NCI-H1048 (cell line): ENCODE results near the gene SEC14L1.
"Not testable (repeated sequence)": the region's sequence is repeated elsewhere in the genome, so short reads cannot be mapped to it uniquely, and the experiment has no call there.

Experiments used
- DNase-seq: peaks from one replicate; lab custom pipeline; 2025; lab: John Stamatoyannopoulos, UW

SEC14L1 gene

GRCh38 chr17:77140878-77141767, at the start of gene SEC14L1:
Gene SEC14L1 (plus strand): TSS chr17:77140969. CDS start chr17:77143597, 2,628 bp downstream.
- DNase-seq: no peak

GRCh38 chr17:77092025-77092424, 48.7 kb upstream of the SEC14L1 start:
- DNase-seq: no peak

- no peak for DNase-seq
Observed at GRCh38 chr17:77095461-77095860, 45.3 kb upstream of the SEC14L1 start.

- no peak for DNase-seq
Observed at GRCh38 chr17:77096570-77097214, 44.1 kb upstream of the SEC14L1 start.

GRCh38 chr17:77097631-77098180, 43.1 kb upstream of the SEC14L1 start:
- no peak for DNase-seq

- DNase-seq: no peak
Observed at GRCh38 chr17:77098884-77099545, 41.8 kb upstream of the SEC14L1 start.

- no peak for DNase-seq
Observed at GRCh38 chr17:77099997-77100396, 40.8 kb upstream of the SEC14L1 start.

GRCh38 chr17:77101521-77102410, 39.0 kb upstream of the SEC14L1 start:
- DNase-seq: no peak

GRCh38 chr17:77102411-77103134, 38.2 kb upstream of the SEC14L1 start:
- not testable (repeated sequence) for DNase-seq

- DNase-seq: no peak
Observed at GRCh38 chr17:77105706-77106105, 35.1 kb upstream of the SEC14L1 start.

GRCh38 chr17:77106874-77107358, 33.9 kb upstream of the SEC14L1 start:
- DNase-seq: no peak

- DNase-seq: no peak
Observed at GRCh38 chr17:77107506-77108433, 33.0 kb upstream of the SEC14L1 start.

- DNase-seq: no peak
Observed at GRCh38 chr17:77109159-77109759, 31.5 kb upstream of the SEC14L1 start.

- no peak for DNase-seq
Observed at GRCh38 chr17:77109764-77110359, 30.9 kb upstream of the SEC14L1 start.

GRCh38 chr17:77111165-77111933, 29.4 kb upstream of the SEC14L1 start:
- DNase-seq: not testable (repeated sequence)

GRCh38 chr17:77111934-77112296, 28.9 kb upstream of the SEC14L1 start:
- no peak for DNase-seq

- DNase-seq: no peak
Observed at GRCh38 chr17:77115510-77115909, 25.3 kb upstream of the SEC14L1 start.

- DNase-seq: no peak
Observed at GRCh38 chr17:77115947-77116346, 24.8 kb upstream of the SEC14L1 start.
